Nephron progenitor cell (in vitro differentiated cells): ENCODE data around the gene HS3ST5.

Experiments used
- DNase-seq: peaks from one replicate; pipeline ENCODE4 v3.0.0; 2021
- H3K27ac Mint-ChIP-seq: 2 replicates; pipeline ENCODE4 v1.8.0; 2021; ENCODE audit warnings: mild to moderate bottlenecking, moderate library complexity, mixed read lengths
- H3K27me3 Mint-ChIP-seq: 2 replicates; pipeline ENCODE4 v1.8.0; 2021; ENCODE audit warnings: mild to moderate bottlenecking, low read depth, mixed read lengths; ENCODE audit not compliant: poor library complexity
- H3K36me3 Mint-ChIP-seq: 2 replicates; pipeline ENCODE4 v1.8.0; 2021; ENCODE audit warnings: low read depth, mixed read lengths
- H3K4me1 Mint-ChIP-seq: 2 replicates; pipeline ENCODE4 v1.8.0; 2021; ENCODE audit warnings: mixed read lengths
- H3K4me3 Mint-ChIP-seq: 2 replicates; pipeline ENCODE4 v1.8.0; 2021; ENCODE audit warnings: mild to moderate bottlenecking, moderate library complexity, mixed read lengths
- H3K9me3 Mint-ChIP-seq: 2 replicates; pipeline ENCODE4 v1.8.0; 2021; ENCODE audit warnings: mild to moderate bottlenecking, moderate library complexity, mixed read lengths
- TF ChIP-seq, protein P1 (sequence below): fragments of 200-600 bp; sonication (generic); IDR thresholded peaks from 2 replicates; pipeline ENCODE4 v1.5.0; 2021; ENCODE audit warnings: antibody characterized with exemption

The HS3ST5 gene

GRCh38 chr6:114290864-114291263, 52.0 kb downstream of the HS3ST5 start:
- Mint-ChIP-seq H3K9me3 (no peaks in the 10 kb centered on the region), H3K4me3 (no peak overlapping the region), H3K4me1 (no peaks in the 10 kb centered on the region), H3K27me3 (no peaks in the 10 kb centered on the region), H3K27ac (no peak overlapping the region), H3K36me3 (no peaks in the 10 kb centered on the region)
- DNase-seq, result no peak
- TF ChIP-seq, protein P1, sequence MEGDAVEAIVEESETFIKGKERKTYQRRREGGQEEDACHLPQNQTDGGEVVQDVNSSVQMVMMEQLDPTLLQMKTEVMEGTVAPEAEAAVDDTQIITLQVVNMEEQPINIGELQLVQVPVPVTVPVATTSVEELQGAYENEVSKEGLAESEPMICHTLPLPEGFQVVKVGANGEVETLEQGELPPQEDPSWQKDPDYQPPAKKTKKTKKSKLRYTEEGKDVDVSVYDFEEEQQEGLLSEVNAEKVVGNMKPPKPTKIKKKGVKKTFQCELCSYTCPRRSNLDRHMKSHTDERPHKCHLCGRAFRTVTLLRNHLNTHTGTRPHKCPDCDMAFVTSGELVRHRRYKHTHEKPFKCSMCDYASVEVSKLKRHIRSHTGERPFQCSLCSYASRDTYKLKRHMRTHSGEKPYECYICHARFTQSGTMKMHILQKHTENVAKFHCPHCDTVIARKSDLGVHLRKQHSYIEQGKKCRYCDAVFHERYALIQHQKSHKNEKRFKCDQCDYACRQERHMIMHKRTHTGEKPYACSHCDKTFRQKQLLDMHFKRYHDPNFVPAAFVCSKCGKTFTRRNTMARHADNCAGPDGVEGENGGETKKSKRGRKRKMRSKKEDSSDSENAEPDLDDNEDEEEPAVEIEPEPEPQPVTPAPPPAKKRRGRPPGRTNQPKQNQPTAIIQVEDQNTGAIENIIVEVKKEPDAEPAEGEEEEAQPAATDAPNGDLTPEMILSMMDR, result no peak

DNA sequence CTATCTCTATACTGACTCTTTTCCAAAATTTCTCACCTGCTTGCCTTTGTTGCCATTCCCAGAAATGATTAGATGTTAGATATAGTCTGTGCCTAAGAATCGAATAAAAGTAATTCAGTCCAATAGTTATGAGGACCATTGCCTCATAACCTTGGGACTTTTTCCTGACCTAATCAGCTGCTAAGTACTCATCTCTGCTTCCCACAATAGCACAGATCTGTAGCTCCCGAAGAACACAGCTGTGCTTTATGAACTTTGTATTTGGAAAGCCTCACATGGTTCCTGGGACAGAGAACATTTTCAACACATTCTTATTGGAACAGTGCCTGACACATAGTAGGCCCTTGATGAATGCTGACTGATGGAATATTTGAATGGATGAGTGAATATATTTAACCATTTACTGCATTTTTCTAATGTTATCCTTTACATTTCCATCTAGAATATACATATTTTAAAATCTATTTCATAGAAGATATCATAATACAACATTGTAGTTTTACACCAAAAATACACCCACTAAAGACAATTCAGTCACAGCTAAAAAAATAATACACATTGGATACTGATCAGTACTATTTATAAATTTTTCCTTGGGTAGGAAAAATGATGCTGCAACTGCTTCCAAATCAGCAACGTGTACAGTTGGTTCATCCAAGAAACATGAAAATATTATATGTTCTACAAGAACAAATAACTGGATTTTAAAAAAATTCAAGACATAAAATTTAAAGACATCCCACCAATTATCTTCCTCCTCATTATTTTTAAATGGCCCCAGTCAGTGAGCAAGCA, 53.9 kb downstream of the HS3ST5 start:
- H3K36me3 Mint-ChIP-seq, result no peaks in the 10 kb centered on the region
- H3K4me3 Mint-ChIP-seq, result no peak overlapping the region
- H3K27ac Mint-ChIP-seq, result no peak overlapping the region
- H3K4me1 Mint-ChIP-seq, result no peaks in the 10 kb centered on the region
- no peak for DNase-seq
- H3K9me3 Mint-ChIP-seq, result no peaks in the 10 kb centered on the region
- H3K27me3 Mint-ChIP-seq, result no peaks in the 10 kb centered on the region
- TF ChIP-seq, protein P1, result no peak

DNA sequence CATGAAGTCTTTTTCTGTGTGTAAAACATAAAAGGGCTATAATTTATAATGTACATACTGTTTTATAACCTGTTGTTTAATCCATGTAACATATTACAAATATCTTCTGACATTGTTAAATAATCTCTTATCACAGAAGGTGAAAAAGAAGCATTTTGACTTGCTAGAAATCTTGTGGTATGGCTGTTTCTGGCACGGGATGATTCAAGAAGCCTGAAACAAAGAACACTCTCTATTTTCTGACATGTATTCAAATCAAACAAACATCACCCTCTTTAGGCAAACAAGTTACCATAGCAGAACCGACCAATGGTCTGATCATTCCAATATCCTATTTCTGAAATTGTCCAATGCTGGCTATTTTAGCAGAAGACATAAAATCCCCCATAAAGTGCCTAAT, 55.4 kb downstream of the HS3ST5 start:
- H3K27ac Mint-ChIP-seq, result no peak overlapping the region
- peaks cover 4% of the 10 kb centered on the region for H3K4me1 Mint-ChIP-seq
- H3K36me3 Mint-ChIP-seq, result no peaks in the 10 kb centered on the region
- DNase-seq, result no peak
- H3K4me3 Mint-ChIP-seq, result no peak overlapping the region
- H3K27me3 Mint-ChIP-seq, result peaks cover 3% of the 10 kb centered on the region
- H3K9me3 Mint-ChIP-seq, result no peaks in the 10 kb centered on the region
- TF ChIP-seq, protein P1, result no peak

DNA sequence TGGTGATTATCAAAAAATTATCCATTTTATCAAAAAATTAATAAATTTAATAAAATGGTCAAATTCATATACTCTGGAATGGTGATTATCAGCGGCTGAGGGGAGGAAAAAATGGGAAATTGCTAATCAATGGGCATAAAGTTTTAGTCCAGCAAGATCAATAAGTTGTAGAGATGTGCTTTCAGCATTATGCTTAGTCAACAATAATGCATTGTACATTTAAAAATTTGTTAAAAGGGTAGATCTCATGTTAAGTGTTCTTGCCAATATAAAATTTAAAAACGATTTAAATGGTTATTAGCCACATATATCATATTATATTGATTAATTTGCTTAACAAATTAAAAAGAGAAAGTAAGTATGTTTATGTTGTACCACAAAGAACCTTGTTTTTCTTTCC, 56.6 kb downstream of the HS3ST5 start:
- Mint-ChIP-seq H3K36me3 (no peaks in the 10 kb centered on the region), H3K27ac (no peak overlapping the region)

GRCh38 chr6:114284281-114284680, 58.5 kb downstream of the HS3ST5 start:
- no peak for DNase-seq
- Mint-ChIP-seq H3K27me3 (peaks cover 3% of the 10 kb centered on the region), H3K9me3 (no peaks in the 10 kb centered on the region), H3K27ac (no peak overlapping the region), H3K36me3 (no peaks in the 10 kb centered on the region), H3K4me3 (no peak overlapping the region), H3K4me1 (peaks cover 15% of the 10 kb centered on the region)
- TF ChIP-seq, protein P1, result no peak

More for the DNA sequence above, 56.6 kb downstream of the HS3ST5 start:
- no peak for DNase-seq
- Mint-ChIP-seq H3K9me3 (no peaks in the 10 kb centered on the region), H3K4me1 (peaks cover 14% of the 10 kb centered on the region), H3K4me3 (no peak overlapping the region), H3K27me3 (peaks cover 3% of the 10 kb centered on the region)
- TF ChIP-seq, protein P1, result no peak

DNA sequence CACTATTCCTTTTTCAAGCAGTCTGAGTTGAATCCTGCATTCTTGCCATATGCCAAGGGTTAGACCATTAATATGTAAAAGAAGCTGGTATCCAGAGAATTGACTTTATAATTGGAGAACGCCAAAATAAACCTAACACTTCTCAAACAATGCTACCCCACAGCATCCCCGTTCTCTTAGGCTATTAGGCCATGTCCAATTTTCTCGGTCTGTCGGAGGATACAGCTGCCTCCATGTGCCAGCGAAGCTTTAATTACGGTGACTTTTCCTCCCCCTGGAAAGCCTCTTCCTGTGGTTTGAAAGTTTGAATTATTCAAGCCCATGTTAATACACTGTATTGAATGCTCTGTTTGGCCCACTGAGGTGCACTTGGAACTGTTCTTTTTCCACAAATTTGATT, 60.5 kb downstream of the HS3ST5 start:
- TF ChIP-seq, protein P1, result no peak
- DNase-seq, result no peak
- peak overlapping the region; percentile 17 for H3K4me3 Mint-ChIP-seq
- H3K27me3 Mint-ChIP-seq, result peaks cover 3% of the 10 kb centered on the region
- H3K9me3 Mint-ChIP-seq, result no peaks in the 10 kb centered on the region
- H3K36me3 Mint-ChIP-seq, result no peaks in the 10 kb centered on the region
- H3K4me1 Mint-ChIP-seq, result peaks cover 15% of the 10 kb centered on the region
- no peak overlapping the region for H3K27ac Mint-ChIP-seq
